Measurements from ENCODE around the gene PTPRT. TPM values are rescaled to one million over a fixed set of nuclear protein-coding genes. Genes with fewer than 3 reads are reported as not detected.

PTPRT gene
- polyA plus RNA-seq, 1 of the 3 experiments (the other 2 are of a cell fraction), result not detected

GRCh38 chr20:42609618-42610017 is 580.1 kb downstream of the PTPRT start (continued):
- no peak for TF ChIP-seq ZBTB33 (IDR thresholded peaks at IDR 0.05; ENCODE audit: borderline replicate concordance, low read depth)
- TF ChIP-seq EZH2phosphoT487 (IDR thresholded peaks at IDR 0.05; ENCODE audit: borderline replicate concordance, low read depth), result no peak
- TF ChIP-seq TEAD4 (IDR thresholded peaks at IDR 0.05; ENCODE audit: borderline replicate concordance, insufficient read depth), result no peak
- TF ChIP-seq ELF1 (IDR thresholded peaks at IDR 0.05), result no peak
- no peak for TF ChIP-seq POLR2AphosphoS5 (IDR thresholded peaks at IDR 0.05; ENCODE audit: low read depth, low read length)
- TF ChIP-seq SMC3 (IDR thresholded peaks at IDR 0.05; ENCODE audit: low read depth, low read length), result no peak
- TF ChIP-seq FOXM1 (IDR thresholded peaks at IDR 0.05; ENCODE audit: low read depth), result no peak

- H3K9me3 ChIP-seq, result no peaks in the 10 kb centered on the region
- CTCF ChIA-PET, result interaction anchor here (1.8 kb wide), 1 partner anchor 8 kb away, joined by 4 read pairs; no protein-coding TSS in a partner anchor
- no peaks in the 10 kb centered on the region for H3K36me3 ChIP-seq (replicated peaks in 1 of 2; ENCODE audit: control insufficient read depth in 1 of 2, insufficient read depth in 2 of 2, low read length in 1 of 2)
- POLR2A ChIA-PET, result no interaction called here
- 24% methylated on average over 13 of the region's 13 CpGs for WGBS (ENCODE audit: low lambda C conversion rate)
- H3K9ac ChIP-seq, result no peak overlapping the region
- H3K4me3 ChIP-seq (ENCODE audit: low read depth in 2 of 2, low read length in 1 of 2), result no peak overlapping the region
- H3K79me2 ChIP-seq (ENCODE audit: insufficient read depth), result no peaks in the 10 kb centered on the region
- H3K27me3 ChIP-seq (ENCODE audit: insufficient read depth), result no peaks in the 10 kb centered on the region
- H3K9me2 ChIP-seq, result no peaks in the 10 kb centered on the region
- H3K4me2 ChIP-seq, result no peak overlapping the region
- H2AFZ ChIP-seq (ENCODE audit: low read depth), result no peak overlapping the region
- TF ChIP-seq SIN3A (IDR thresholded peaks at IDR 0.05; ENCODE audit: borderline replicate concordance, low read depth, low read length), result no peak
- no peak for TF ChIP-seq GATA2 (CRISPR knock-in tag; IDR thresholded peaks at IDR 0.05)
- no peak for TF ChIP-seq USF2 (IDR thresholded peaks at IDR 0.05; ENCODE audit: borderline replicate concordance, low read depth, low read length)
- no peak for TF ChIP-seq ZBTB33 (IDR thresholded peaks at IDR 0.05; ENCODE audit: borderline replicate concordance, low read depth)
- TF ChIP-seq MEF2A (IDR thresholded peaks at IDR 0.05; ENCODE audit: borderline replicate concordance, low read depth), result no peak
- TF ChIP-seq USF1 (IDR thresholded peaks at IDR 0.05; ENCODE audit: borderline replicate concordance, low read depth), result no peak
- TF ChIP-seq JUND (IDR thresholded peaks at IDR 0.05), result no peak
- TF ChIP-seq SMC3 (IDR thresholded peaks at IDR 0.05; ENCODE audit: low read depth, low read length), result no peak
- TF ChIP-seq RAD21 (IDR thresholded peaks at IDR 0.05; ENCODE audit: low read length), result no peak
- TF ChIP-seq FOXJ3 (CRISPR knock-in tag; IDR thresholded peaks at IDR 0.05), result no peak
- no peak for TF ChIP-seq RCOR1 (IDR thresholded peaks at IDR 0.05; ENCODE audit: low read length)
- no peak for TF ChIP-seq ELF1 (IDR thresholded peaks at IDR 0.05)
- no peak for TF ChIP-seq CHD2 (IDR thresholded peaks at IDR 0.05; ENCODE audit: low read length, partially characterized antibody)
- no peak for TF ChIP-seq GABPA (IDR thresholded peaks at IDR 0.05; ENCODE audit: low read depth)
- no peak for TF ChIP-seq TCF12 (IDR thresholded peaks at IDR 0.05)
- no peak for TF ChIP-seq NFIC (IDR thresholded peaks at IDR 0.05; ENCODE audit: borderline replicate concordance)
- no peak for TF ChIP-seq RFX5 (IDR thresholded peaks at IDR 0.05; ENCODE audit: low read length)
- TF ChIP-seq MXI1 (IDR thresholded peaks at IDR 0.05; ENCODE audit: low read depth, low read length), result no peak
- no peak for TF ChIP-seq POLR2AphosphoS5 (IDR thresholded peaks at IDR 0.05; ENCODE audit: low read depth, low read length)
- H3K4me1 ChIP-seq (ENCODE audit: control insufficient read depth in 1 of 2, insufficient read depth in 2 of 2, low read depth in 1 of 2, low read length in 1 of 2), result no peaks in the 10 kb centered on the region
- H3F3A ChIP-seq (replicated peaks; ENCODE audit: insufficient read depth), result no peaks in the 10 kb centered on the region
- no peak for DNase-seq
- no peaks in the 10 kb centered on the region for H4K20me1 ChIP-seq (ENCODE audit: insufficient read depth)
- no peak overlapping the region for H3K27ac ChIP-seq (ENCODE audit: low read depth in 2 of 2, low read length in 1 of 2)
These were observed 584.4 kb downstream of the PTPRT start for GRCh38 chr20:42604998-42605956.

Data from SK-N-SH (cell line).